ENCODE measurements around the gene GPR171.

Gene GPR171

DNA sequence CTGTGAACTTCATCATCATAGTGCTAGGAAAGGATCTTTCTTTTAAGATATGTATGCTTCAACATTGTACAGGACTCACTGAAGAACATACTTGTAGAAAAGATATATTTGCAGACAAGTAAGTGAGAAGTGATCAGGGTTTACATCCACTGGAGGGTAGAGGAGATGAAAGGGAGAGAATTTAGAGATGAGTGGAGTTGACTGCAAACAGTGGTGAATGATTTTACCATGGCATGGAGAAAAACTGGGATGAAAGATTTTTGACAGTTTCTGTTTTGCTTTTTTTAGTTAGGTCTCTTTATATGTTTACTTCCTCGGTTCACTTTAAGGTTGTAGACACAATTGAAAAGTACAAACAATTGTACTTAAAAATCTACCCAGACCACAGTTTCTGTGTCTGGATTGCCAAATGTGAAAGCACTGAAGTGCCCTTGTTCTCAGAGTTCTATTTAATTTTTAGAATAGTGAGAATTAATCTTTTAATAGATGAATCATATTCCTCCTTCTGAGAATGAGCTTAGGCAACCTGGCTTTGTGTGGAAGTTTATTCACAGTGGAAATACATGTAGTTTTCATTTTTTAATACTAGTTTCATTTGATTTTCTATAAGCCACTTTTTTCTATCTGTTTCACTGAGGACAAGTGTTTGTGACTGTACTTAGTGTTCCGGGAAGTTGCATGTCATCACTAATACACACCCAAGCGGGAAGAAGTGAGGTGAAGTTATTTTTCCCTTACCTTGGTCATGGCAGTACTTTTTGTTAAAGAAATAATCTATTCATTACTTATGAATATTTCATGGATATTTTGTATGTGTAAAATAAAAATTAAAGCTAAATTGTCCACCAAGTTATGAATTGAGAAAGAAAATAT lies 1.8 kb upstream of the GPR171 start:
- FAIRE-seq (no peak), DNase-seq (ENCODE audit: insufficient read length, low spot score) (no peak)
- TF ChIP-seq POLR2A (IDR thresholded peaks at IDR 0.05; ENCODE audit: low read depth, low read length) = no peak

GRCh38 chr3:151201051-151201730 lies 1.8 kb downstream of the GPR171 start:
- TF ChIP-seq POLR2A (IDR thresholded peaks at IDR 0.05; ENCODE audit: low read depth, low read length) = no peak
- DNase-seq (ENCODE audit: insufficient read length, low spot score) = no peak
- FAIRE-seq = no peak

DNA sequence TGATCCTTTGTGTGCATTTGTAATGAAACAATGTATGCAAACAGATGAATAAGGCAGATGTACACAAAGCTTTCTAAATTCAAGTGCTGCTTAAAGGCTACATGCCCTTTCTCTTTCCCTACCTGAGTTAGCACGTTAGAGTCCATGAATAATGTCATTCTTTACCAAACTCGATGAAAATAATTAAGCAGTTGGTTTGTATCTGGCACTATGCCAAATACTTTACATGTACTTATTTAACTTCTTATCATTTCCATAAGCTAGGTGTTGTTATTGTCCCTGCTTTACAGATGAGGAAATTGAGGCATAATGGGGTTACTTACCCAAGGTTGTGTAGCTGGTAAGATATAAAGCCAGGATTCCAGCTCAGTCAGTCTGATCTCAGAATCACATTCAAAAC lies 2.4 kb downstream of the GPR171 start:
- FAIRE-seq (no peak), DNase-seq (ENCODE audit: insufficient read length, low spot score) (no peak)
- TF ChIP-seq POLR2A (IDR thresholded peaks at IDR 0.05; ENCODE audit: low read depth, low read length) = no peak

GRCh38 chr3:151199554-151200438 lies 3.2 kb downstream of the GPR171 start:
- DNase-seq (ENCODE audit: insufficient read length, low spot score) = no peak
- TF ChIP-seq POLR2A (IDR thresholded peaks at IDR 0.05; ENCODE audit: low read depth, low read length) = no peak
- FAIRE-seq = no peak

DNA sequence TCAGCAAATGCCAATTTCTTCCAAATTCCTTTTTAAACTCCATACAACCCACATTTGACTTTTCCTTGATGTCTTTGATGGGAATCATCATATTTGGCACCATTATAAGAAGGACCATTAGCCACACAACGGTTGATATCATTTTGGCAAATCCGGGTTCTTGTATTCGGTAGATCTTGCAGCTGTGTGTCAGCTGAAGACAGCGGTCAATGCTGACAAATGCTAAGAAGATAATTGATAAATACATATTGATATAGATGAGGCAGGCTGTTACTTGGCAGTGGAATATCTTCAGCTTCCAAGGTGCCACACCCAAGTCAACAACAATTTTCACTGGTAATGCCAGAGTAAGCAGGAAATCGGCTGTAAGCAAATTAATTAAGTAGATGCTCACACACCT lies 4.2 kb downstream of the GPR171 start:
- no peak for TF ChIP-seq POLR2A (IDR thresholded peaks at IDR 0.05; ENCODE audit: low read depth, low read length)
- FAIRE-seq (no peak), DNase-seq (ENCODE audit: insufficient read length, low spot score) (no peak)

- DNase-seq (ENCODE audit: insufficient read length, low spot score) (no peak), FAIRE-seq (no peak)
- no peak for TF ChIP-seq POLR2A (IDR thresholded peaks at IDR 0.05; ENCODE audit: low read depth, low read length)
Measured at GRCh38 chr3:151197981-151198767, 4.8 kb downstream of the GPR171 start.

- no peak for DNase-seq (ENCODE audit: insufficient read length, low spot score)
- TF ChIP-seq POLR2A (IDR thresholded peaks at IDR 0.05; ENCODE audit: low read depth, low read length) = no peak
- no peak for FAIRE-seq
Measured at GRCh38 chr3:151197228-151197627, 5.8 kb downstream of the GPR171 start.

DNA sequence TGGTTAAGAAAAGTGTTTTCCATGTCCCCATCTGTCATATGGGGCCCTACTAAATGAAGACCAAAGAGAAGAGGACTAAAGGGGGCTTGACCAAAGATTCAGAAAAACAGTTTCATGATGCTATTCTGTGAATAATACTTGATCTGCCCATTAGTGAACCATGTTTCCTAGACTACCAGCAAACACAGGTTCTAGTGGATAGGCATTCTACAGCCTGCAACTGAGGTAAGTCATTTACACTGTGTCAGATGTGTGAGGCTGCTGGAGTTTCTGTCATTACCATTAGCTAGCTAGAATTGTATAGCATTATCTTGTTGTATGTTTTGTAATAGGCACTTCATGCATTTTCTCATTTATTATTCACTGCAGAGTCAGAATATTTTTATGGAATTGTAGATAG lies 6.6 kb downstream of the GPR171 start:
- TF ChIP-seq POLR2A (IDR thresholded peaks at IDR 0.05; ENCODE audit: low read depth, low read length) = no peak
- FAIRE-seq (no peak), DNase-seq (ENCODE audit: insufficient read length, low spot score) (no peak)

GRCh38 chr3:151195826-151196225 lies 7.2 kb downstream of the GPR171 start:
- no peak for DNase-seq (ENCODE audit: insufficient read length, low spot score)
- FAIRE-seq = no peak
- TF ChIP-seq POLR2A (IDR thresholded peaks at IDR 0.05; ENCODE audit: low read depth, low read length) = no peak

GRCh38 chr3:151192545-151192944 lies 10.5 kb downstream of the GPR171 start:
- DNase-seq (ENCODE audit: insufficient read length, low spot score) (no peak), FAIRE-seq (no peak)
- TF ChIP-seq POLR2A (IDR thresholded peaks at IDR 0.05; ENCODE audit: low read depth, low read length) = no peak

DNA sequence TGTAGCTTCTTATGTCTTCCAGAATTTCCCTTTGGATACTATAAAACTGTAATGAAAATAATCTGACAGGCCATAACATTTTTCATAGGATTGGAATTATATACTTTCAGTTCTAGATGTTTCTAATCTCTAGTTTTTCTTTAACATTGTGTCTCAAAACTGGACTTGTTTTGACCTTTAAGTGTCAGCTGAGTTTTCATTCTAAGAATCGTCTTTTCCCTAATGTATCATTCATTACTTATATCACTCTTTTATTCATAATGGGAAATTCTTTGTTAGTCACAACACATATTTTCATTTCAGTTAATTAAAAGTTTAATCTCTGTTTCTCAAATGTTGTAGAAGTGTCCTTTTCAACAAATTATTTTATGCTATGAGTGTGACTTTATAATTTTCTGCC lies 11.9 kb downstream of the GPR171 start:
- DNase-seq (ENCODE audit: insufficient read length, low spot score) = no peak
- no peak for FAIRE-seq
- no peak for TF ChIP-seq POLR2A (IDR thresholded peaks at IDR 0.05; ENCODE audit: low read depth, low read length)

DNA sequence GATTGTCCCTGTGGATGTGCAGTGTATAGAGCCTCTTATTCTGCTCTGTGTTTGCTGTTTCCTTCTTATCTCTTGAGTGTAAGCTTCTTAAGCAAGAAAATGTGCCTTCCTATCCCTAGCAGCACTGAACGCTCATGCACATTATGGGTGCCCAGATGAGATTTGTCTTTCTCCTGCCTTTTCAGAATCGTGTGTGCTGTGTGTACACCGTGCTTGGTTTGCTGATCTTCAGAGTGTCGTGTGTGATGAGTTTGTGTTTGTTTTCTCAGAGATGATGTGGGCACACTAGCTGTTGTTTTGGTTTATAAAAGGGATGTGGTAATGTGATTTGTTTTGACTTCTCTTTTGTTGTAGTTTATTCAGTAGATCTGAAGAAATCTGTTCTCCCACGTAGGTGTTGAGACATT lies 19.7 kb downstream of the GPR171 start:
- DNase-seq (ENCODE audit: insufficient read length, low spot score) = no peak
- TF ChIP-seq POLR2A (IDR thresholded peaks at IDR 0.05; ENCODE audit: low read depth, low read length) = no peak
- FAIRE-seq = no peak

- DNase-seq (ENCODE audit: insufficient read length, low spot score) = no peak
- FAIRE-seq = no peak
- no peak for TF ChIP-seq POLR2A (IDR thresholded peaks at IDR 0.05; ENCODE audit: low read depth, low read length)
Measured at GRCh38 chr3:151182349-151183079, 20.5 kb downstream of the GPR171 start.

Measured in H54 (cell line).